ENCODE data around the gene ZNG1C.
"Not testable (repeated sequence)": the region's sequence is repeated elsewhere in the genome, so short reads cannot be mapped to it uniquely, and the experiment has no call there.

DNA sequence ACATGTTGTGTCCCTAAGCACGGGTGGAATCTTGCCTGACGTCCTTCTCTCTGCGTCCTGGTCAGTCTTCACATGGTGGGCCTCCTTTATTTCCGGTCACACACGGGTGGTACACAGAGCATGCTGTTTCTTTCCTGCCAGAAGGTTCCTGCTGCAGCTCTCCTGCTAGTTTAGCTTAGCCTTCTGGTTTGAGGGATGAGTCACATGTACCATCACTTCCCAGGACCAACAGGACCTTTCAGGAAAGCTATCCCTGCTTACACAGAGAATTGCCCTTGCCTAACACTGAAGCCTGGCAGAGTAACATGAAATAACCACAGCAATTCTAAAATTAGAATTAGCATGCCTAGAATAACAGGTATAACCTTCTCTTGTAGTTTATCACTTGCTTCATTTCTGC is 69.4 kb downstream of the ZNG1C start:
- TF ChIP-seq, protein P1, sequence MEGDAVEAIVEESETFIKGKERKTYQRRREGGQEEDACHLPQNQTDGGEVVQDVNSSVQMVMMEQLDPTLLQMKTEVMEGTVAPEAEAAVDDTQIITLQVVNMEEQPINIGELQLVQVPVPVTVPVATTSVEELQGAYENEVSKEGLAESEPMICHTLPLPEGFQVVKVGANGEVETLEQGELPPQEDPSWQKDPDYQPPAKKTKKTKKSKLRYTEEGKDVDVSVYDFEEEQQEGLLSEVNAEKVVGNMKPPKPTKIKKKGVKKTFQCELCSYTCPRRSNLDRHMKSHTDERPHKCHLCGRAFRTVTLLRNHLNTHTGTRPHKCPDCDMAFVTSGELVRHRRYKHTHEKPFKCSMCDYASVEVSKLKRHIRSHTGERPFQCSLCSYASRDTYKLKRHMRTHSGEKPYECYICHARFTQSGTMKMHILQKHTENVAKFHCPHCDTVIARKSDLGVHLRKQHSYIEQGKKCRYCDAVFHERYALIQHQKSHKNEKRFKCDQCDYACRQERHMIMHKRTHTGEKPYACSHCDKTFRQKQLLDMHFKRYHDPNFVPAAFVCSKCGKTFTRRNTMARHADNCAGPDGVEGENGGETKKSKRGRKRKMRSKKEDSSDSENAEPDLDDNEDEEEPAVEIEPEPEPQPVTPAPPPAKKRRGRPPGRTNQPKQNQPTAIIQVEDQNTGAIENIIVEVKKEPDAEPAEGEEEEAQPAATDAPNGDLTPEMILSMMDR (IDR thresholded peaks at IDR 0.05 in 8 of 11, conservative IDR thresholded peaks at IDR 0.05 in 3 of 11): not testable (repeated sequence)
- not testable (repeated sequence) for TF ChIP-seq POLR2A (IDR thresholded peaks at IDR 0.05)

Data from spleen (tissue), 7 donors.